Hematopoietic multipotent progenitor cell treated with erythropoietin and hydrocortisone succinate and interleukin-3 and kit ligand, for 4 days (in vitro differentiated cells): ENCODE results near the gene AKNA.
"Not testable (repeated sequence)": the region's sequence is repeated elsewhere in the genome, so short reads cannot be mapped to it uniquely, and the experiment has no call there.

ENCODE experiments used
- DNase-seq: peaks from one replicate; pipeline ENCODE4 v3.0.0-alpha.2; 2015

Gene AKNA

GRCh38 chr9:114335745-114336144, 52.0 kb downstream of the AKNA start:
- DNase-seq = no peak

- no peak for DNase-seq
These were observed 53.3 kb downstream of the AKNA start for GRCh38 chr9:114334490-114334889.

- DNase-seq = not testable (repeated sequence)
These were observed 54.1 kb downstream of the AKNA start for GRCh38 chr9:114333718-114334117.

GRCh38 chr9:114332474-114333040, 55.2 kb downstream of the AKNA start:
- not testable (repeated sequence) for DNase-seq

DNA sequence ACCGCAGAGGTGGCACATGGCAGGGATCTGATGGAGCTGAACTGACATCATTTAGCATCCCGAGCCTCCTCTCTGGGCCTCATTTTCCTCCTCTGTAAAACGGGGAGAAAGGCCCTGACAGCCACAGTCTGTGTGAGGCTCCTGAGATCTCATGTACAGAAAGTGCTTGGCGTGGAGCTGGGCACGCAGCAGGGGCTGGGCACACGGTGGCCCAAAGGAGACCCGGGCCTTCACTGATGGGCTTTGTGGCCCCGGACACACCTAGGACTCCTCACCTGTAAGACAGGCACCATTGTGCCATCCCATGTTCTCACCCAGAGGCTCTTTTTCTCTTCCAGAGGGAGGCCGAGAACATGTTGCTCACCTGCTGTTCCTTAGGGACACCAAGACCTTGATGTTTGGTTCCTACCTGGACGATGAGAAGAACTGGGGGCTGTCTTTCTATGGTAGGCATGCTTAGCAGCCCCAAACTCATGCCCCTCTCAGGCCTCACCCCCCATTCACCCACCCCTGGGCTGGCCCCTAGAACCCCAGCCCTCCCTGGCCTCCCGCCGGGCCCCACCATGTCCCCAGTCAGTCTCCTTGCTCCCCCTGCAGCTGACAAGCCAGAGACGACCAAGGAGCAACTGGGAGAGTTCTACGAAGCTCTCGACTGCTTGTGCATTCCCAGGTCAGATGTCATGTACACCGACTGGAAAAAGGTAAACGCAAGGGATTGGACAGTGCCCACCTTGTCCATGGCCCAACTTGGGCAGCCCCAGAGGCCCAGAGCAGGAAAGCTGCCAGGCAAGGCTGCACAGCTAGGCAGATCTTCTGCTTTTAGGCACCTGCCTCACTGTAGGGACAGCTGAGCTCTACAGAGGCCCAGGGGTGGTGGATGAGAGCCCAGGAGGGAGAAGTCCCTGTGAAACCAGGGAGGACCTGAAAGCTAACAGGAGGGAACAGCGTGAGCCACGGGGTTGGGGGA, 56.3 kb downstream of the AKNA start:
- DNase-seq = not testable (repeated sequence)

DNA sequence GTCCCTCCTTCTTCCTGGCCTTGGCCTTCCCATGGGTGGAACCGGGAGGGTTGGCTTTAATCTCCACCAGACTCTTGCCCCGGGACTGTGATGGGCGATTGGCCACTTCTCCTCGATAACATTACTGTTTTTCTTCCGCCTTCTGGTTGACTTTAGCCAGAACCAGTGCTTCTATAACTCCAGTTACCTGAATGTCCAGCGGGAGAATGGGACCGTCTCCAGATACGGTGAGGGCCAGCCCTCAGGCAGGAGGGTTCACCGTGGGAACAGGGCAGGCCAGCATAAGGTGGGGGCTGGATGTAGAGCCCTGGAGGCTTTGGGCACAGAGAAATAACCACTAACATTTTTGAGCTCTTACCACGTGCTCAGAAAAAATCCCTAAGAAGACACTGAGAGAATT, 57.1 kb downstream of the AKNA start:
- no peak for DNase-seq

- DNase-seq = not testable (repeated sequence)
These were observed 58.2 kb downstream of the AKNA start, which contains the start of gene ORM2 for GRCh38 chr9:114329625-114330022. Gene ORM2, plus strand, starts transcription at chr9:114329869. Its CDS starts 36 bp downstream, at chr9:114329905.

DNA sequence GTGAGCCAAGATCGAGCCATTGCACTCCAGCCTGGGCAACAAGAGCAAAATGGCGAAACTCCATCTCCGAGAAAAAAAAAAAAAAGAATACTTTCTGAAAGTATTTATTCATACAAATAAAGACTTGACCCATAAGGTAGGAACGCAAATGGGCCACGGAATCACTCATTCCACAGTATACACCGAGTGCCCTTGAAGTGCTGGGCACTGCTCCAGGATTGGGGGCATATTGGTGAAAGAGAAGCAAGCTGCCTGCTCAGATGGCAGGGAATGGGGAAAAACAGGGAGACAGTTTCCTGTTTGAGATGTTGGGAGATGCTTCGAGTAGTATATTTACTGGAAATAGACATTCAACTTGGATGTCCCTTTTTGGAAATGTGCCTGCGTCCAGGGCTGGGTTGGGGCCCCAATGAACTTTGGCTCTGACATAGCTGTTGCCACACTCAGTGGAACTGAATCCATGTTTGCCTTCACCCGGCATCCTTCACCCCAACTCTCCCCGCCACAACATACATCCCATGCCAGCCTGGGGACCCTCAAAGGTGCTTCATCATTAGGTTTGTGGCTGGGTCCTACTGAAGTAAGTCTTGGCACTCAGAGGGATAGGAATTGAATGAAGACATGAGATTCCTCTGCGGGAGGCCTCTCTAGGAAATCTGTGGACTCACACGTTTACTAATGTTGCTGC, 58.7 kb downstream of the AKNA start:
- DNase-seq = not testable (repeated sequence)

- not testable (repeated sequence) for DNase-seq
These were observed 59.4 kb downstream of the AKNA start for GRCh38 chr9:114328357-114328820.

DNA sequence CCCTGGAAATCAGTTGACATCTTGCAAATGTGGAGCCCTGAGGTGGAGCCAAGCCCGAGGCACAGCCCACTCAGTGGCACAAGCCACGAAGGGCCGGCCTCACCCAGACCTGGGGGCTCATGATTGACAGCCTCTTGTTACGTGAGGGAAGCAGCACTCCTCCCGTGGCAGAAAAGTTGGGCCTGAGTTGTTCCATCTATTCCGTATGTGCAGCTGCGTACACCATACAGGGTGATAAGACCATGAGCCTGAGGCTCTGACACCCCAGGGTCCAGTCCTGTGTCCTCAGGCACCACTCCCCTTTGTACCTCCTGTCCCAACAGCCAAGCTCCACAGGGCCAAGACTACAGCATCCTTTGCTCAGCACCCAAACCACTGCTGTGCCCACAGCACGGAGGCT, 60.0 kb downstream of the AKNA start:
- no peak for DNase-seq

DNA sequence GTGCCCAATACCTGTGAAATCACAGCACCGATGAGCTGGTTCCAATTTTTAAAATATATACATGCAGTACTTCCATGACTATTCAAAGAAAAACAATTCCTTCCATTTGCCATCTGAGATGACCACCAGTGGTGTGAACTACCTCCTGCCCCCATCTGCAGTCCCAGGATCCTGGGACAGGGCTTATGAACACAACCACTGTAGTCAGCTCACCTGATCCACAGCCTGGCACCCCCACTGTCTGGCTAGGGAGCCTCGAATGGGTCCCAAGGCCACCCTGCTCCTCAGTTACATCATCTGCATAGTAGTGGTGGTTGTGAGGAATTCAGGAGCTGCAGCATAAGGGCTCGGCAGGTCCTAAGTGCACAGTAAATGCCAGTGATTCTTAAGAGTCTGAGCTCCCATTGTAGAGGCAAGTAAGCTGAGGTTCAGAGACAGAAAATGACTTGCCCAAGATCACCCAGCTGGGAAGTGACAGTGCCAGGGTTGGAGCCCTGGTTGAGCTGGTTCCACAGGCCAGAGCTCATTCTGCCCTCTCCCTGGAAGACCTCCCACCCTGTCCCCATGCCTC, 62.0 kb downstream of the AKNA start:
- DNase-seq = not testable (repeated sequence)

DNA sequence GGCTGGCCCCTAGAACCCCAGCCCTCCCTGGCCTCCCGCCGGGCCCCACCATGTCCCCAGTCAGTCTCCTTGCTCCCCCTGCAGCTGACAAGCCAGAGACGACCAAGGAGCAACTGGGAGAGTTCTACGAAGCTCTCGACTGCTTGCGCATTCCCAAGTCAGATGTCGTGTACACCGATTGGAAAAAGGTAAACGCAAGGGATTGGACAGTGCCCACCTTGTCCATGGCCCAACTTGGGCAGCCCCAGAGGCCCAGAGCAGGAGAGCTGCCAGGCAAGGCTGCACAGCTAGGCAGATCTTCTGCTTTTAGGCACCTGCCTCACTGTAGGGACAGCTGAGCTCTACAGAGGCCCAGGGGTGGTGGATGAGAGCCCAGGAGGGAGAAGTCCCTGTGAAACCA, 62.8 kb downstream of the AKNA start:
- not testable (repeated sequence) for DNase-seq

DNA sequence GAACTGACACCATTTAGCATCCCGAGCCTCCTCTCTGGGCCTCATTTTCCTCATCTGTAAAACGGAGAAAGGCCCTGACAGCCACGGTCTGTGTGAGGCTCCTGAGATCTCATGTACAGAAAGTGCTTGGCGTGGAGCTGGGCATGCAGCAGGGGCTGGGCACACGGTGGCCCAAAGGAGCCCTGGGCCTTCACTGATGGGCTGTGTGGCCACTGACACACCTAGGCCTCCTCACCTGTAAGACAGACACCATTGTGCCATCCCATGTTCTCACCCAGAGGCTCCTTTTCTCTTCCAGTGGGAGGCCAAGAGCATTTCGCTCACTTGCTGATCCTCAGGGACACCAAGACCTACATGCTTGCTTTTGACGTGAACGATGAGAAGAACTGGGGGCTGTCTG, 63.3 kb downstream of the AKNA start:
- no peak for DNase-seq

DNA sequence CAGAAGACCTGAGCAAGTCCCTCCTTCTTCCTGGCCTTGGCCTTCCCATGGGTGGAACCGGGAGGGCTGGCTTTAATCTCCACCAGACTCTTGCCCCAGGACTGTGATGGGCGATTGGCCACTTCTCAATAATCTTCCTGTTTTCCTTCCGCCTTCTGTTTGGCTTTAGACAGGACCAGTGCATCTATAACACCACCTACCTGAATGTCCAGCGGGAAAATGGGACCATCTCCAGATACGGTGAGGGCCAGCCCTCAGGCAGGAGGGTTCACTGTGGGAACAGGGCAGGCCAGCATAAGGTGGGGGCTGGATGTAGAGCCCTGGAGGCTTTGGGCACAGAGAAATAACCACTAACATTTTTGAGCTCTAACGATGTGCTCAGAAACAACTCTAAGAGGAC, 63.9 kb downstream of the AKNA start:
- not testable (repeated sequence) for DNase-seq

- not testable (repeated sequence) for DNase-seq
These were observed 64.8 kb downstream of the AKNA start, which contains the start of gene ORM1 for GRCh38 chr9:114322831-114323531. Gene ORM1, plus strand, starts transcription at chr9:114323098. Its CDS starts 36 bp downstream, at chr9:114323134.

GRCh38 chr9:114322160-114322818, 65.5 kb downstream of the AKNA start:
- not testable (repeated sequence) for DNase-seq

- no peak for DNase-seq
These were observed 66.0 kb downstream of the AKNA start for GRCh38 chr9:114321759-114322158.

- not testable (repeated sequence) for DNase-seq
These were observed 67.1 kb downstream of the AKNA start for GRCh38 chr9:114320710-114321109.

DNA sequence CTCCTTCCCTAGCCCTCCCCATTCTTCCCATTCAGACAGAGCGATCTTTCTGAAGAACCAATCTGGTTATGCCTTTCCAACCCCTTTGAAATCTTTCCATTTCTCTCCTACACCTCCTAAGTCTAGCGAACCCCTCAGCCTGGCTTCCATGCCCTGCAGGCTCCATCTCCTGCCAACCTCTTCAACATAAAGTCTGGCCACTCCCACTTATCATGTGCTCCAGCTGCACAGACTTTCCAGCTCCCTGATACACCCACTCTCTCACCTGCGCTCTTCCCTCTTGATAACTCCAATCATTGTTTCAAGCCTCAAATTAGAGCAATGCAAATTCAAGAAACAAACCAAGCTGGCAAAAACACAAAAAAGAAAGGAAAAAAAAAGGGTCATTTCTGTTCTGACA, 68.6 kb downstream of the AKNA start:
- DNase-seq = no peak

GRCh38 chr9:114318416-114318815, 69.4 kb downstream of the AKNA start:
- no peak for DNase-seq

DNA sequence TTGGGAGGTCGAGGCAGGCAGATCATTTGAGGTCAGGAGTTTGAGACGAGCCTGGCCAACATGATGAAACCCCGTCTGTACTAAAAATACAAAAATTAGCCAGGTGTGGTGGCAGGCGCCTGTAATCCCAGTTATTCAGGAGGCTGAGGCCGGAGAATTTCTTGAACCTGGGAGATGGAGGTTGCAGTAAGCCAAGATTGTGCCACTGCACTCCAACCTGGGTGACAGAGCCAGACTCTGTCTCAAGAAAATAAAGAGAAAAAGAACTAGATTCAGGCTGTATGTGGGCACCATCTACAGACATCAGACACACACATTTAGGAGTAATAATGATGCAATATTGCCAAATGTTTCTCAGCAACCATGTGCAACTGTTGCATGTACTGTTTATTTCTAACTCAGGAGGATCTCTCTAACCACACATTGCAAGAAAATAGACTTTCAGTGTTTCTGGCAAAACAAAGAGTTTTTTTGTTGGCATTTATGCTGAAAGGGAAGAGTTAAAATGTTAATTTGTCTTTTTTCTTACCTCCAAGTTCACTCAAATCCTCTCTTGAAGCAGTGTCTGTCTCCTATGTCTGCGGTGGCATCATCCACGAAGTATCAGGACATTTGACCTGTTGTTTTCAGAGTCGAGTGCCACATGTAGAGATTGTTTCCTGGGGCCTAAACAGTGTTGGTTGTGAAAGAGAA, 70.0 kb downstream of the AKNA start:
- peak; percentile 55 for DNase-seq
